ENCODE measurements around the gene OTUD7B. TPM values are rescaled to one million over a fixed set of nuclear protein-coding genes. Genes with fewer than 3 reads are reported as not detected.

OTUD7B gene
- total and polyA plus RNA-seq, 4 donors = 4.0 to 28.3 (median 17.1) TPM

- DNase-seq = no peak
- no peak overlapping the region for H3K4me3 ChIP-seq
- no peak overlapping the region for H3K27ac ChIP-seq (ENCODE audit: low read depth in 1 of 2, low read length in 1 of 2)
- WGBS, 2 donors = 11 to 27% methylated on average over 9 of the region's 9 CpGs
- H3K9me3 ChIP-seq (ENCODE audit: control insufficient read depth in 4 of 4, insufficient read depth in 3 of 4, low read length in 3 of 4) = no peaks in the 10 kb centered on the region
- no peak for ATAC-seq (ENCODE audit: insufficient read depth, low FRiP score)
- peaks cover 0 to 19% (median 0%) of the 10 kb centered on the region in 5 donors for H3K4me1 ChIP-seq (ENCODE audit: control insufficient read depth in 5 of 5, insufficient read depth in 5 of 5, low read length in 5 of 5)
- peaks cover 0 to 4% (median 0%) of the 10 kb centered on the region in 3 donors for H3K27me3 ChIP-seq (ENCODE audit: control insufficient read depth in 3 of 3, insufficient read depth in 3 of 3, low read length in 2 of 3)
- no peaks in the 10 kb centered on the region for H3K36me3 ChIP-seq (ENCODE audit: control insufficient read depth in 4 of 4, insufficient read depth in 4 of 4, low read length in 4 of 4)
- H3K9ac ChIP-seq (ENCODE audit: insufficient read depth in 1 of 2, low read length in 2 of 2) = peak overlapping the region in 1 of 2 donors; percentile 30
- TF ChIP-seq CTCF (IDR thresholded peaks at IDR 0.05; ENCODE audit: control extremely low read depth, extremely low read depth) = no peak
Measured at GRCh38 chr1:149916193-149916897, 94.2 kb downstream of the OTUD7B start.

GRCh38 chr1:149915429-149916192, 94.9 kb downstream of the OTUD7B start:
- DNase-seq = no peak
- 70 to 85% methylated on average over 11 of the region's 11 CpGs for WGBS, 2 donors

GRCh38 chr1:149914545-149914944, 96.0 kb downstream of the OTUD7B start:
- Histone ChIP-seq H3K27me3 (ENCODE audit: control insufficient read depth in 3 of 3, insufficient read depth in 3 of 3, low read length in 2 of 3) (peaks cover 0 to 4% (median 0%) of the 10 kb centered on the region in 3 donors), H3K36me3 (ENCODE audit: control insufficient read depth in 4 of 4, insufficient read depth in 4 of 4, low read length in 4 of 4) (no peaks in the 10 kb centered on the region), H3K27ac (ENCODE audit: low read depth in 1 of 2, low read length in 1 of 2) (no peak overlapping the region), H3K9me3 (ENCODE audit: control insufficient read depth in 4 of 4, insufficient read depth in 3 of 4, low read length in 3 of 4) (no peaks in the 10 kb centered on the region), H3K4me1 (ENCODE audit: control insufficient read depth in 5 of 5, insufficient read depth in 5 of 5, low read length in 5 of 5) (peaks cover 0 to 19% (median 0%) of the 10 kb centered on the region in 5 donors), H3K4me3 (no peak overlapping the region), H3K9ac (ENCODE audit: insufficient read depth in 1 of 2, low read length in 2 of 2) (no peak overlapping the region)
- TF ChIP-seq CTCF (IDR thresholded peaks at IDR 0.05; ENCODE audit: control extremely low read depth, extremely low read depth) = no peak
- DNase-seq = no peak
- no peak for ATAC-seq (ENCODE audit: insufficient read depth, low FRiP score)
- 82 to 88% methylated on average over 1 of the region's 1 CpG for WGBS, 2 donors

More at GRCh38 chr1:149915429-149916192, 94.9 kb downstream of the OTUD7B start:
- no peak overlapping the region for H3K4me3 ChIP-seq
- peaks cover 0 to 4% (median 0%) of the 10 kb centered on the region in 3 donors for H3K27me3 ChIP-seq (ENCODE audit: control insufficient read depth in 3 of 3, insufficient read depth in 3 of 3, low read length in 2 of 3)
- peak overlapping the region in 1 of 2 donors; percentile 7 for H3K9ac ChIP-seq (ENCODE audit: insufficient read depth in 1 of 2, low read length in 2 of 2)
- no peaks in the 10 kb centered on the region for H3K9me3 ChIP-seq (ENCODE audit: control insufficient read depth in 4 of 4, insufficient read depth in 3 of 4, low read length in 3 of 4)
- no peaks in the 10 kb centered on the region for H3K36me3 ChIP-seq (ENCODE audit: control insufficient read depth in 4 of 4, insufficient read depth in 4 of 4, low read length in 4 of 4)
- H3K4me1 ChIP-seq (ENCODE audit: control insufficient read depth in 5 of 5, insufficient read depth in 5 of 5, low read length in 5 of 5) = peaks cover 0 to 19% (median 0%) of the 10 kb centered on the region in 5 donors
- no peak for ATAC-seq (ENCODE audit: insufficient read depth, low FRiP score)
- no peak overlapping the region for H3K27ac ChIP-seq (ENCODE audit: low read depth in 1 of 2, low read length in 1 of 2)
- TF ChIP-seq CTCF (IDR thresholded peaks at IDR 0.05; ENCODE audit: control extremely low read depth, extremely low read depth) = no peak
